HPDE6-E6E7 (cell line): ENCODE results near the gene LAMP1.
"Not testable (repeated sequence)": the region's sequence is repeated elsewhere in the genome, so short reads cannot be mapped to it uniquely, and the experiment has no call there.

Experiments used
- DNase-seq: peaks from one replicate; pipeline ENCODE4 v3.0.0; 2011; ENCODE audit warnings: missing footprints; ENCODE audit errors: extremely low spot score

Gene LAMP1

GRCh38 chr13:113355621-113356020, 58.6 kb downstream of the LAMP1 start:
- DNase-seq = no peak

- no peak for DNase-seq
These were observed 59.6 kb downstream of the LAMP1 start for GRCh38 chr13:113356596-113356995.

DNA sequence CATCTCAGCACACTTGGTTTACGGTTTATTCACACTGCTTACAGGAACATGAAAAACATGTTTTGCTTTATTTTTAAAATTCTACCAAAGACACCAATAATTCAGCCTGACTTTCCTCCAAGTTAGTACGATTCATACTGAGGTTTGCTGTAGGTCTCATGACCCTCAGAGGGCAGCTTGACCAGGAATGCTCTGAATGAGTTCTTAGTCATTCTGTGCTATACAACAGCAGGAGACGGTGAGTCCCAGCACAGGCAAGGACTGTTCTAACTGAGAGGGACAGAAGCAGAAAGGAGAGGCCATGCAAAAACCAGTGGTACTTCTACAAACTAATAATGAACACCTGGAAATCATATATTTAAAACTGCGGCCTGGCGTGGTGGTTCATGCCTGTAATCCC, 60.5 kb downstream of the LAMP1 start:
- no peak for DNase-seq

- no peak for DNase-seq
These were observed 61.7 kb downstream of the LAMP1 start for GRCh38 chr13:113358653-113359190.

DNA sequence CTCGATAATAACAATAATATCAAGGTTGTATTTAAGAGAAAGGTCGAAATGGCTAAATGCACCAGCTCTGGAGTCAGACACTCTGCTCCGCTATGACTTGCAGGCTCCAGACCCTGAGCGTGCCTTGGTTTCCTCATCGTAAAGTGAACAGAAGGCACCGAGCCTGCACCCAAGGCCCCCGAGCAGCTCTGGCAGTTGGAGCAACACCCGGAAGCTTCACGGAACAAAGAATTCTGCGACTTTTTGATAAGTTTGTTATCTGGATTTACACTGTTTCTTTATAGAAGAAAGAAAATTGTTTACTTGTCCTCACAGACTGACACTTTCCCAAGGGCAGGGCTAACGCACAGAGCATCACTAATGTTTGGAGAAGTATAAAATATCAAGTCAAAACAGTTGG, 62.5 kb downstream of the LAMP1 start:
- no peak for DNase-seq

DNA sequence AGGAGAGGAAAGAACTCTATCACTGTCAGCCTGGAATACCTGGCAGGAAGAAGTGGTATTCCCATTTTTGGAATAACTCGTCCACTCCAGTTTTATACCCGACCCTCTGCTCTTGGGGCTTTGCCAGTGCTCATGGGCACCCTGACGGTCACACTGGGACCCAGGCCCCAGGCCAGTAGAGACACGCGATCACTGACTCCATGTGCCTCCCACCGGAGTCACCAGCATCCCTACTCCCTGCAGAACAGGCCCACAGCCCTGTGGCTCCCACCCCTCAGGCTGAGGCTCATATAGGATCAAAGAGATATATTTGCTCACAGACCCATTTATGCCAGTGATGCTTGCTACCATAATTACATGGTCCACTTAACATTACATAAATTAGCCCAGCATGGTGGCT, 63.4 kb downstream of the LAMP1 start:
- no peak for DNase-seq

- no peak for DNase-seq
These were observed 64.4 kb downstream of the LAMP1 start for GRCh38 chr13:113361406-113361805.

DNA sequence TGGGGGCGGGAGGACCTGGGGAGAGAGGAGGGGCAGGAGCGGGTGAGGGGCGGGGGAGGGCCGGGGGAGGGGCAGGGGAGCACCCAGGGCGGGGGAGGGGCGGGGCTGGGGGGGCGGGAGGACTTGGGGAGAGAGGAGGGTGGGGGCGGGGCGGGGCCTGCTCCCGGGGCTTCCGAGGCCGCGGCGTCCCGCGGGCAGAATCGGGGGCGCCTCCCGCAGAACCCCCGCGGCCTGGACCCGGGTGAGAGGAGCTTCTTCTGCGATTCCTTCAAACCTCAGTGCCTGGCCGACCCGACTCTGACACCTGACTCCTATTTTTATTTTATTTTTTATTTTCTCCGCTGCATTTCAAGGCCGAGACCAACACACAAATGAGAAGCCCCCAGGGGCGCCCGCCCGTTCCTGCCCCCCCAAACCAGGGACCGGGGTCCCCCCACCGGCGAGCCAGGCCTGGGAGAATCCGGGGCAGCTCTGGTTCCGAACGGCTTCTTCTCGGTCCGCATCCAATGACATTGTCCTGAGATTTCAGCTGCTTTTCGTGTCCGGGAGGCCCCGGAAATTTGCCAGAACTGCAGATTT, 67.4 kb downstream of the LAMP1 start:
- peak; percentile 64 for DNase-seq

- no peak for DNase-seq
These were observed 68.0 kb downstream of the LAMP1 start for GRCh38 chr13:113364901-113365582.

GRCh38 chr13:113365583-113365970, 68.5 kb downstream of the LAMP1 start:
- DNase-seq = no peak

GRCh38 chr13:113365971-113366588, 69.0 kb downstream of the LAMP1 start:
- DNase-seq = no peak

GRCh38 chr13:113367020-113367560, 70.1 kb downstream of the LAMP1 start:
- DNase-seq = no peak

DNA sequence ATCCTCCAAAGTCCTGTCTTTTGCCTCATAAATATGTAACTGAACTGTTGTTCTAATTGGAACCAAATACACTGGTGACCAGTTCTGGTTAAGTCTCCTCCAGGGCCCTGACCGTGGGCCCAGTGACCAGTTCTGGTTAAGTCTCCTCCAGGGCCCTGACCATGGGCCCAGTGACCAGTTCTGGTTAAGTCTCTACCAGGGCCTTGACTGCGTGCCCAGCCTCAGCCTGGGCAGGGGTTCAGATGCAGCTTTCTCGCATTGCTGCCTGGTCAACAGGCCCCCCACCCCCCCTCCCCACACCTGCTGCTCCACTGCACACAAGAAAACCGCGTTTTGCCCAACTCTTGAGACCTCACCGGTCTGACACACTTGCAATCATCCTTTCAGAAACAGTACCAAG, 70.7 kb downstream of the LAMP1 start:
- DNase-seq = no peak

DNA sequence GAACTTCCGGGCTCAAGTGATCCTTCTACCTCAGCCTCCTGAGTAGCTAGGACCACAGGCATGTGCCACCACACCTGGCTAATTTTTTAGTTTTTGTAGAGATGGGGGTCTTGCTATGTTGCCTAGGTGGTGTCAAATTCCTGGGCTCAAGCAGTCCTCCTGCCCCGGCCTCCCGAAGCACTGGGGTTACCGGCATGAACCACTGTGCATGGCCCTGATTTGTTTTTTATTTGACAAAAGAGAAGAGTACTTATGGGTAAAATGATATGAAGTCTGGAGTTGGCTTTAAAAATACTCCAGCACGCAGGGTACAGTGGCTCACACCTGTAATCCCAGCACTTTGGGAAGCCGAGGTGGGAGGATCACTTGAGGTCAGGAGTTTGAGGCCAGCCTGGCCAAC, 71.3 kb downstream of the LAMP1 start:
- DNase-seq = not testable (repeated sequence)

DNA sequence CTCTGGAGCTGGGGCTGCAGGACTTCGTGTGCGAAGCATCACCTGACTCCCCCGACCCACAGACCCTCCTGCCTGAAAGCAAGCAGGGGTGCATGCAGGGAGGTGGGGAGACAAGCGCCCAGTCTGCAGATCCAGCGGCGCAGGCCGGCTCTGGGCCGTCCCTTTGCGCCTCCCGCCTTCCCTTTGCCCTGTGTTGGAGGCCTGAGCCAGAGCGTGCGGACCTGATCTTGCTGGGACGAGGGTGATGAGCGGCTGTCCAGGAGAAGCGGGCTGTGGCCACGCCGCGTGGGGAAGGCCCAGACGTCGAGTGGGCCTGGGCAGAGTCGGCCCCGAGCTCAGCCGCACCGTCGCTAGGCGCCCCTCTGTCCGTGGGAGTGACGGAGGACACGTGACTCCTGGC, 72.2 kb downstream of the LAMP1 start:
- DNase-seq = no peak

GRCh38 chr13:113369881-113370280, 72.8 kb downstream of the LAMP1 start:
- no peak for DNase-seq

- DNase-seq = no peak
These were observed 74.0 kb downstream of the LAMP1 start for GRCh38 chr13:113371061-113371460.

- not testable (repeated sequence) for DNase-seq
These were observed 74.7 kb downstream of the LAMP1 start for GRCh38 chr13:113371701-113372100.
